Suppressor macrophage treated with lipopolysaccharide for 1 hour (primary cell): ENCODE data around the gene VWA8.
"Not testable (repeated sequence)": the region's sequence is repeated elsewhere in the genome, so short reads cannot be mapped to it uniquely, and the experiment has no call there.

Experiments
- DNase-seq, 3 donors: peaks; one replicate each; pipeline ENCODE4 v3.0.0-alpha.2; 2020 to 2022

Gene VWA8

GRCh38 chr13:41848435-41849255, 112.3 kb downstream of the VWA8 start:
- DNase-seq, result peak in 1 of 3 donors; percentile 29

- no peak for DNase-seq
Measured at GRCh38 chr13:41847216-41847615, 113.7 kb downstream of the VWA8 start.

- peak in 1 of 3 donors; percentile 44 for DNase-seq
Measured at GRCh38 chr13:41842036-41842620, 118.8 kb downstream of the VWA8 start.

GRCh38 chr13:41837629-41838028, 123.3 kb downstream of the VWA8 start:
- peak; percentile 59 to 91 (median 82) for DNase-seq

- DNase-seq, result no peak
Measured at GRCh38 chr13:41835871-41836270, 125.0 kb downstream of the VWA8 start.

GRCh38 chr13:41834697-41835096, 126.2 kb downstream of the VWA8 start:
- DNase-seq, result not testable (repeated sequence)

GRCh38 chr13:41833831-41834230, 127.1 kb downstream of the VWA8 start:
- no peak for DNase-seq

GRCh38 chr13:41833201-41833600, 127.7 kb downstream of the VWA8 start:
- no peak for DNase-seq

GRCh38 chr13:41827507-41828213, 133.2 kb downstream of the VWA8 start:
- DNase-seq, result peak; percentile 58 to 90 (median 83)

GRCh38 chr13:41825691-41826090, 135.2 kb downstream of the VWA8 start:
- DNase-seq, result no peak

GRCh38 chr13:41823476-41823875, 137.4 kb downstream of the VWA8 start:
- DNase-seq, result no peak

GRCh38 chr13:41822560-41822959, 138.3 kb downstream of the VWA8 start:
- no peak for DNase-seq

- DNase-seq, result no peak
Measured at GRCh38 chr13:41821238-41821594, 139.7 kb downstream of the VWA8 start.

GRCh38 chr13:41820581-41821237, 140.2 kb downstream of the VWA8 start:
- DNase-seq, result no peak

- no peak for DNase-seq
Measured at GRCh38 chr13:41816057-41816456, 144.9 kb downstream of the VWA8 start.

- DNase-seq, result no peak
Measured at GRCh38 chr13:41813426-41813825, 147.5 kb downstream of the VWA8 start.

GRCh38 chr13:41812851-41813250, 148.1 kb downstream of the VWA8 start:
- no peak for DNase-seq

GRCh38 chr13:41812237-41812636, 148.7 kb downstream of the VWA8 start:
- DNase-seq, result no peak

- no peak for DNase-seq
Measured at GRCh38 chr13:41811588-41812021, 149.3 kb downstream of the VWA8 start.

- DNase-seq, result peak; percentile 28 to 53 (median 49)
Measured at GRCh38 chr13:41809962-41810361, 150.9 kb downstream of the VWA8 start.

- peak in 1 of 3 donors; percentile 34 for DNase-seq
Measured at GRCh38 chr13:41803445-41803735, 157.5 kb downstream of the VWA8 start.

GRCh38 chr13:41802684-41803444, 158.0 kb downstream of the VWA8 start:
- DNase-seq, result peak; percentile 32 to 38 (median 36)
